ENCODE measurements around the gene FEM1B.
"Not testable (repeated sequence)": the region's sequence is repeated elsewhere in the genome, so short reads cannot be mapped to it uniquely, and the experiment has no call there.

The FEM1B gene

GRCh38 chr15:68231102-68231818 is 46.3 kb upstream of the FEM1B start:
- TF ChIP-seq CTCF (IDR thresholded peaks at IDR 0.05; ENCODE audit: insufficient read depth, low read depth, low read length, missing control alignments), result no peak
- H3K4me3 ChIP-seq (ENCODE audit: low read length), result no peak overlapping the region
- DNase-seq (ENCODE audit: low read depth), result no peak

- DNase-seq (ENCODE audit: low read depth), result no peak
- no peak for TF ChIP-seq CTCF (IDR thresholded peaks at IDR 0.05; ENCODE audit: insufficient read depth, low read depth, low read length, missing control alignments)
- H3K4me3 ChIP-seq (ENCODE audit: low read length), result no peak overlapping the region
Measured at GRCh38 chr15:68232449-68232848, 45.1 kb upstream of the FEM1B start.

- DNase-seq (ENCODE audit: low read depth), result no peak
- no peak for TF ChIP-seq CTCF (IDR thresholded peaks at IDR 0.05; ENCODE audit: insufficient read depth, low read depth, low read length, missing control alignments)
- H3K4me3 ChIP-seq (ENCODE audit: low read length), result no peak overlapping the region
Measured at GRCh38 chr15:68232937-68233336, 44.6 kb upstream of the FEM1B start.

GRCh38 chr15:68234060-68234459 is 43.5 kb upstream of the FEM1B start:
- TF ChIP-seq CTCF (IDR thresholded peaks at IDR 0.05; ENCODE audit: insufficient read depth, low read depth, low read length, missing control alignments), result no peak
- no peak overlapping the region for H3K4me3 ChIP-seq (ENCODE audit: low read length)
- no peak for DNase-seq (ENCODE audit: low read depth)

- not testable (repeated sequence) for DNase-seq (ENCODE audit: low read depth); H3K4me3 ChIP-seq (ENCODE audit: low read length)
Measured at GRCh38 chr15:68234520-68234919, 43.0 kb upstream of the FEM1B start.

- no peak overlapping the region for H3K4me3 ChIP-seq (ENCODE audit: low read length)
- TF ChIP-seq CTCF (IDR thresholded peaks at IDR 0.05; ENCODE audit: insufficient read depth, low read depth, low read length, missing control alignments), result no peak
- peak; percentile 75 for DNase-seq (ENCODE audit: low read depth)
Measured at GRCh38 chr15:68235022-68235421, 42.5 kb upstream of the FEM1B start.

- TF ChIP-seq CTCF (IDR thresholded peaks at IDR 0.05; ENCODE audit: insufficient read depth, low read depth, low read length, missing control alignments), result no peak
- H3K4me3 ChIP-seq (ENCODE audit: low read length), result no peak overlapping the region
- no peak for DNase-seq (ENCODE audit: low read depth)
Measured at GRCh38 chr15:68239025-68239424, 38.5 kb upstream of the FEM1B start.
